ENCODE data around the gene RLN2. TPM values are rescaled to one million over a fixed set of nuclear protein-coding genes. Genes with fewer than 3 reads are reported as not detected.

RLN2 gene
- total RNA-seq, 1 experiment from 2014 or later, result not detected

GRCh38 chr9:5269249-5269715, 35.2 kb downstream of the RLN2 start:
- DNase-seq (ENCODE audit: low spot score), result peak; percentile 45

- DNase-seq (ENCODE audit: low spot score), result no peak
Observed at GRCh38 chr9:5265939-5266338, 38.6 kb downstream of the RLN2 start.

GRCh38 chr9:5264219-5264595, 40.3 kb downstream of the RLN2 start:
- DNase-seq (ENCODE audit: low spot score), result no peak

GRCh38 chr9:5263351-5264218, 40.9 kb downstream of the RLN2 start:
- DNase-seq (ENCODE audit: low spot score), result peak; percentile 16

Other genes starting within 250 kb of the RLN2 start
- gene INSL6, start 119.1 kb downstream of the RLN2 start, total RNA-seq (2014; rRNA removed; shearing (Covaris generic)), result not detected in 2 replicates
- not detected in 2 replicates for gene INSL4, start 73.3 kb downstream of the RLN2 start, total RNA-seq (2014; rRNA removed; shearing (Covaris generic))
- not detected in 2 replicates for gene RLN1, start 35.2 kb upstream of the RLN2 start, total RNA-seq (2014; rRNA removed; shearing (Covaris generic))
- gene PLGRKT, start 133.2 kb upstream of the RLN2 start, total RNA-seq (2014; rRNA removed; shearing (Covaris generic)), result 19.5 and 19.7 TPM in 2 replicates
- 0.95 and 1.1 TPM in 2 replicates for gene CD274, start 145.8 kb upstream of the RLN2 start, total RNA-seq (2014; rRNA removed; shearing (Covaris generic))
- 1.9 TPM in 1 of 2 replicates, not detected in the other for gene PDCD1LG2, start 205.8 kb upstream of the RLN2 start, total RNA-seq (2014; rRNA removed; shearing (Covaris generic))